HEK293 (cell line): ENCODE results near the gene CA11.

Source experiments
- CTCF ChIA-PET: fragments of 350-600 bp; formaldehyde crosslinking; extraction: SDS; loops from one replicate; lab custom pipeline; 2021; ENCODE audit warnings: antibody characterized with exemption; lab: Yijun Ruan, JAX
- POLR2A ChIA-PET: fragments of 300-600 bp; formaldehyde crosslinking; extraction: SDS; loops from one replicate; lab custom pipeline; 2020; ENCODE audit warnings: antibody characterized with exemption, inconsistent platforms; lab: Yijun Ruan, JAX
- H3K27ac ChIP-seq: fragments of 200-500 bp; sonication (Bioruptor generic); 2 replicates; pipeline ENCODE4 v1.5.1; 2014; ENCODE audit warnings: low read depth, low read length, control low read depth, inconsistent platforms; ENCODE audit errors: extremely low read depth
- H3K36me3 ChIP-seq, 2 experiments: fragments of 200-500 bp in 1 of 2; sonication (Bioruptor generic) in 1 of 2; 1 replicate in 1 of 2; 2 replicates in 1 of 2; pipeline ENCODE4 v1.5.1; 2014 to 2017; ENCODE audit warnings: inconsistent platforms in 2 of 2, low read length in 2 of 2; ENCODE audit not compliant: control insufficient read depth in 2 of 2, insufficient read depth in 1 of 2
- H3K4me1 ChIP-seq: fragments of 200-500 bp; sonication (Bioruptor generic); 2 replicates; pipeline ENCODE4 v1.5.1; 2014; ENCODE audit warnings: mild to moderate bottlenecking, low read length, inconsistent platforms; ENCODE audit not compliant: control insufficient read depth, insufficient read depth
- H3K4me3 ChIP-seq: 2 replicates; pipeline ENCODE4 v1.5.1; 2011; ENCODE audit warnings: low read depth, mild to moderate bottlenecking, control low read depth, low read length, moderate library complexity
- H3K9me3 ChIP-seq: fragments of 200-500 bp; sonication (Bioruptor generic); 2 replicates; pipeline ENCODE4 v1.5.1; 2014; ENCODE audit warnings: low read depth, low read length, inconsistent platforms; ENCODE audit not compliant: control insufficient read depth, insufficient read depth
- ELK4 ChIP-seq: IDR thresholded peaks from 2 replicates; pipeline ENCODE4 v1.6.1; 2011; ENCODE audit warnings: mild to moderate bottlenecking, low read depth, low read length, borderline replicate concordance
- GLI2 ChIP-seq: fragments of 450-650 bp; formaldehyde crosslinking; IDR thresholded peaks from 2 replicates; pipeline ENCODE4; 2017; ENCODE audit warnings: missing biosample characterization, missing genetic modification characterization, low read depth, borderline replicate concordance
- GLI4 ChIP-seq: fragments of 450-650 bp; formaldehyde crosslinking; IDR thresholded peaks from 2 replicates; pipeline ENCODE4 v1.5.1; 2016; ENCODE audit warnings: missing biosample characterization, missing genetic modification characterization
- GLIS2 ChIP-seq: fragments of 450-650 bp; formaldehyde crosslinking; IDR thresholded peaks from 2 replicates; pipeline ENCODE4 v1.5.1; 2016; ENCODE audit warnings: missing biosample characterization, missing genetic modification characterization
- HOXA7 ChIP-seq: sonication (generic); formaldehyde crosslinking; IDR thresholded peaks from 2 replicates; pipeline ENCODE4 v1.8.1; 2022; ENCODE audit warnings: missing genetic modification reagents, borderline replicate concordance
- KLF1 ChIP-seq: fragments of 450-650 bp; formaldehyde crosslinking; IDR thresholded peaks from 2 replicates; pipeline ENCODE4 v1.5.1; 2016; ENCODE audit warnings: missing biosample characterization, missing genetic modification characterization
- KLF9 ChIP-seq: fragments of 450-650 bp; formaldehyde crosslinking; IDR thresholded peaks from 2 replicates; pipeline ENCODE4 v1.5.1; 2016; ENCODE audit warnings: missing biosample characterization, missing genetic modification characterization, low read depth
- PRDM4 ChIP-seq: fragments of 450-650 bp; formaldehyde crosslinking; IDR thresholded peaks from 2 replicates; pipeline ENCODE4 v1.5.1; 2017; ENCODE audit warnings: missing biosample characterization, missing genetic modification characterization
- REPIN1 ChIP-seq: fragments of 450-650 bp; formaldehyde crosslinking; IDR thresholded peaks from 2 replicates; pipeline ENCODE4 v1.5.1; 2017; ENCODE audit warnings: missing biosample characterization, missing genetic modification characterization, low read depth
- SP7 ChIP-seq: fragments of 450-650 bp; formaldehyde crosslinking; IDR thresholded peaks from 2 replicates; pipeline ENCODE4 v1.5.1; 2016; ENCODE audit warnings: missing biosample characterization, missing genetic modification characterization
- TRIM28 ChIP-seq: IDR thresholded peaks from 2 replicates; pipeline ENCODE4 v1.6.1; 2011; ENCODE audit warnings: low read length, control low read depth, borderline replicate concordance
- ZFHX2 ChIP-seq: fragments of 450-650 bp; formaldehyde crosslinking; conservative IDR thresholded peaks from 2 replicates; pipeline ENCODE4 v1.5.1; 2016; ENCODE audit warnings: missing biosample characterization, missing genetic modification characterization
- ZNF121 ChIP-seq: fragments of 450-650 bp; formaldehyde crosslinking; IDR thresholded peaks from 2 replicates; pipeline ENCODE4 v1.5.1; 2016; ENCODE audit warnings: missing biosample characterization, missing genetic modification characterization
- ZNF140 ChIP-seq: fragments of 450-650 bp; formaldehyde crosslinking; IDR thresholded peaks from 2 replicates; pipeline ENCODE4 v1.5.1; 2016; ENCODE audit warnings: missing biosample characterization, missing genetic modification characterization
- ZNF155 ChIP-seq: fragments of 450-650 bp; formaldehyde crosslinking; IDR thresholded peaks from 2 replicates; pipeline ENCODE4 v1.5.1; 2016; ENCODE audit warnings: missing biosample characterization, missing genetic modification characterization
- ZNF175 ChIP-seq: fragments of 450-650 bp; formaldehyde crosslinking; IDR thresholded peaks from 2 replicates; pipeline ENCODE4 v1.5.1; 2016; ENCODE audit warnings: missing biosample characterization, missing genetic modification characterization
- ZNF223 ChIP-seq: fragments of 450-650 bp; formaldehyde crosslinking; IDR thresholded peaks from 2 replicates; pipeline ENCODE4 v1.5.1; 2016; ENCODE audit warnings: missing biosample characterization, missing genetic modification characterization
- ZNF23 ChIP-seq: fragments of 450-650 bp; formaldehyde crosslinking; IDR thresholded peaks from 2 replicates; pipeline ENCODE4 v1.5.1; 2016; ENCODE audit warnings: missing biosample characterization, missing genetic modification characterization, borderline replicate concordance
- ZNF394 ChIP-seq: fragments of 450-650 bp; formaldehyde crosslinking; IDR thresholded peaks from 2 replicates; pipeline ENCODE4 v1.5.1; 2016; ENCODE audit warnings: missing biosample characterization, missing genetic modification characterization, mild to moderate bottlenecking, moderate library complexity, borderline replicate concordance
- ZNF433 ChIP-seq: fragments of 450-650 bp; formaldehyde crosslinking; IDR thresholded peaks from 2 replicates; pipeline ENCODE4 v1.5.1; 2016; ENCODE audit warnings: missing biosample characterization, missing genetic modification characterization, low read depth
- ZNF510 ChIP-seq: fragments of 450-650 bp; formaldehyde crosslinking; IDR thresholded peaks from 2 replicates; pipeline ENCODE4 v1.5.1; 2018; ENCODE audit warnings: mild to moderate bottlenecking, missing genetic modification characterization, missing biosample characterization; ENCODE audit not compliant: insufficient replicate concordance
- ZNF529 ChIP-seq: fragments of 450-650 bp; formaldehyde crosslinking; IDR thresholded peaks from 2 replicates; pipeline ENCODE4 v1.5.1; 2017; ENCODE audit warnings: missing genetic modification characterization, missing biosample characterization; ENCODE audit not compliant: insufficient replicate concordance
- ZNF580 ChIP-seq: fragments of 450-650 bp; formaldehyde crosslinking; IDR thresholded peaks from 2 replicates; pipeline ENCODE4 v1.5.1; 2016; ENCODE audit warnings: missing biosample characterization, missing genetic modification characterization
- ZNF624 ChIP-seq: fragments of 450-650 bp; formaldehyde crosslinking; IDR thresholded peaks from 2 replicates; pipeline ENCODE4 v1.5.1; 2017; ENCODE audit warnings: missing biosample characterization, missing genetic modification characterization
- ZNF664 ChIP-seq: fragments of 450-650 bp; formaldehyde crosslinking; IDR thresholded peaks from 2 replicates; pipeline ENCODE4 v1.5.1; 2016; ENCODE audit warnings: missing biosample characterization, missing genetic modification characterization
- ZNF747 ChIP-seq: fragments of 450-650 bp; formaldehyde crosslinking; IDR thresholded peaks from 2 replicates; pipeline ENCODE4 v1.5.1; 2016; ENCODE audit warnings: missing biosample characterization, missing genetic modification characterization
- ZNF837 ChIP-seq: fragments of 450-650 bp; formaldehyde crosslinking; IDR thresholded peaks from 2 replicates; pipeline ENCODE4 v1.5.1; 2016; ENCODE audit warnings: missing biosample characterization, missing genetic modification characterization
- ZNF843 ChIP-seq: fragments of 450-650 bp; formaldehyde crosslinking; IDR thresholded peaks from 2 replicates; pipeline ENCODE4 v1.5.1; 2016; ENCODE audit warnings: missing biosample characterization, missing genetic modification characterization
- ZSCAN4 ChIP-seq: fragments of 450-650 bp; formaldehyde crosslinking; IDR thresholded peaks from 2 replicates; pipeline ENCODE4 v1.5.1; 2017; ENCODE audit warnings: missing biosample characterization, missing genetic modification characterization
- ZSCAN5A ChIP-seq: fragments of 450-650 bp; formaldehyde crosslinking; IDR thresholded peaks from 2 replicates; pipeline ENCODE4 v1.5.1; 2016; ENCODE audit warnings: missing biosample characterization, missing genetic modification characterization

The CA11 gene

GRCh38 chr19:48609571-48610108, 36.3 kb downstream of the CA11 start:
- TF ChIP-seq ELK4 (no peak), ZNF223 (tag by site-specific recombination) (no peak), ZSCAN4 (tag by site-specific recombination) (no peak), GLI4 (no peak), ZNF140 (tag by site-specific recombination) (no peak), HOXA7 (CRISPR knock-in tag) (no peak), ZNF121 (no peak), KLF9 (tag by site-specific recombination) (no peak), ZNF433 (tag by site-specific recombination) (no peak), ZNF510 (tag by site-specific recombination) (no peak), ZNF23 (tag by site-specific recombination) (no peak), PRDM4 (tag by site-specific recombination) (no peak), ZNF837 (tag by site-specific recombination) (no peak), ZNF155 (tag by site-specific recombination) (no peak), REPIN1 (tag by site-specific recombination) (no peak)
- TF ChIP-seq, all 188 proteins: peak for 0
- no peaks in the 10 kb centered on the region for H3K9me3 ChIP-seq
- H3K27ac ChIP-seq, result no peak overlapping the region
- no peaks in the 10 kb centered on the region; the same call in 1 of the 2 replicates for H3K4me1 ChIP-seq
- POLR2A ChIA-PET, result interaction anchor here (0.6 to 5.2 kb wide), 5 partner anchors 8 to 120 kb away, joined by 3 to 60 read pairs (median 3); partner anchors contain the start of genes RPL18 and SPHK2
- H3K4me3 ChIP-seq, result no peak overlapping the region
- no peaks in the 10 kb centered on the region for H3K36me3 ChIP-seq
- CTCF ChIA-PET, result interaction anchor here (0.5 to 5.3 kb wide), 15 partner anchors 15 to 1557 kb away, joined by 3 to 51 read pairs (median 4); partner anchors contain the start of gene KDELR1

- H3K9me3 ChIP-seq, result no peaks in the 10 kb centered on the region
- H3K4me1 ChIP-seq, result no peaks in the 10 kb centered on the region; the same call in 1 of the 2 replicates
- no peaks in the 10 kb centered on the region for H3K36me3 ChIP-seq
- H3K27ac ChIP-seq, result no peak overlapping the region
- POLR2A ChIA-PET, result interaction anchor here (0.5 to 5.2 kb wide), 7 partner anchors 8 to 363 kb away, joined by 3 to 60 read pairs (median 7); partner anchors contain the start of genes RPL18 and SPHK2
- H3K4me3 ChIP-seq, result no peak overlapping the region
- CTCF ChIA-PET, result interaction anchor here (0.5 to 5.3 kb wide), 16 partner anchors 9 to 1558 kb away, joined by 3 to 51 read pairs (median 5); no protein-coding TSS in a partner anchor
- TF ChIP-seq ZNF664 (no peak), SP7 (tag by site-specific recombination) (no peak), ZFHX2 (peak; percentile 43), ZNF843 (no peak), KLF1 (no peak), ZNF580 (tag by site-specific recombination) (no peak), ZNF175 (no peak), ZNF394 (tag by site-specific recombination) (no peak), ZNF529 (tag by site-specific recombination) (no peak), GLIS2 (tag by site-specific recombination) (no peak), ZNF624 (tag by site-specific recombination) (no peak), TRIM28 (no peak), ZNF747 (tag by site-specific recombination) (no peak), GLI2 (tag by site-specific recombination) (no peak), ZSCAN5A (tag by site-specific recombination) (no peak)
These were observed 37.2 kb downstream of the CA11 start for GRCh38 chr19:48608798-48609263.
